OCI-LY3 (cell line): ENCODE results near the gene USP10.

ENCODE experiments used
- H2AFZ ChIP-seq: fragments of 200-600, 300-600 bp; shearing (Covaris generic); 2 replicates; pipeline ENCODE4 v1.6.0; 2014; ENCODE audit warnings: antibody characterized with exemption, low read depth, low read length
- H3K27ac ChIP-seq: fragments of 200-600, 300-600 bp; sonication (generic); 2 replicates; pipeline ENCODE4 v1.5.1; 2014; ENCODE audit warnings: mild to moderate bottlenecking, low read length, moderate library complexity, mixed read lengths
- H3K27me3 ChIP-seq: fragments of 200-600, 300-600 bp; sonication (generic); 2 replicates; pipeline ENCODE4 v1.6.1; 2014; ENCODE audit warnings: low read depth, low read length, mixed read lengths
- H3K36me3 ChIP-seq: fragments of 200-600, 300-600 bp; sonication (generic); replicated peaks from 2 replicates; pipeline ENCODE3; 2014; ENCODE audit warnings: low read depth, low read length, mixed read lengths
- H3K4me1 ChIP-seq: fragments of 300-600, 200-600 bp; sonication (generic); 2 replicates; pipeline ENCODE4 v1.6.1; 2014; ENCODE audit warnings: low read length, mixed read lengths
- H3K4me2 ChIP-seq: fragments of 200-600, 300-600 bp; sonication (generic); 2 replicates; pipeline ENCODE4 v1.6.1; 2014; ENCODE audit warnings: low read length, mixed read lengths
- H3K4me3 ChIP-seq: fragments of 300-600, 200-600 bp; sonication (generic); 2 replicates; pipeline ENCODE4 v1.5.1; 2014; ENCODE audit warnings: antibody characterized with exemption, mild to moderate bottlenecking, low read length, moderate library complexity
- H3K79me2 ChIP-seq: fragments of 300-600, 200-600 bp; shearing (Covaris generic); 2 replicates; pipeline ENCODE4 v1.6.1; 2014; ENCODE audit warnings: mild to moderate bottlenecking, low read length, mixed read lengths
- H3K9ac ChIP-seq: fragments of 300-600, 200-600 bp; shearing (Covaris generic); 2 replicates; pipeline ENCODE4 v1.6.0; 2014; ENCODE audit warnings: mild to moderate bottlenecking, low read length, moderate library complexity
- H3K9me3 ChIP-seq: fragments of 200-600, 300-600 bp; shearing (Covaris generic); 2 replicates; pipeline ENCODE4 v1.6.1; 2014; ENCODE audit warnings: low read length, mixed read lengths; ENCODE audit not compliant: insufficient read depth
- H4K20me1 ChIP-seq: fragments of 200-600, 300-600 bp; sonication (generic); 2 replicates; pipeline ENCODE4 v1.6.1; 2016; ENCODE audit warnings: low read length, mixed read lengths; ENCODE audit not compliant: insufficient read depth
- CTCF ChIP-seq: fragments of 200-600, 300-600 bp; sonication (generic); IDR thresholded peaks from 2 replicates; pipeline ENCODE4 v1.5.1; 2014; ENCODE audit warnings: antibody characterized with exemption, low read length, low read depth
- EZH2phosphoT487 ChIP-seq: fragments of 200-600 bp; shearing (Covaris generic); IDR thresholded peaks from 2 replicates; pipeline ENCODE4 v1.6.1; 2018; ENCODE audit warnings: antibody characterized with exemption, mixed run types, low read depth

Gene USP10

GRCh38 chr16:84821728-84822689 lies 122.2 kb downstream of the USP10 start:
- H3K9me3 ChIP-seq, result no peaks in the 10 kb centered on the region
- 0 out of 2 replicates have a peak, but pooled peaks cover 7% of the 10 kb centered on the region for H3K27me3 ChIP-seq
- no peak overlapping the region for H3K4me2 ChIP-seq
- H3K27ac ChIP-seq, result no peak overlapping the region
- H3K79me2 ChIP-seq, result no peaks in the 10 kb centered on the region
- TF ChIP-seq EZH2phosphoT487 (no peak), CTCF (no peak)
- H3K36me3 ChIP-seq, result no peaks in the 10 kb centered on the region
- H4K20me1 ChIP-seq, result no peaks in the 10 kb centered on the region
- H3K4me1 ChIP-seq, result no peaks in the 10 kb centered on the region
- no peak overlapping the region for H3K9ac ChIP-seq
- no peak overlapping the region for H3K4me3 ChIP-seq
- H2AFZ ChIP-seq, result no peak overlapping the region

- Histone ChIP-seq H3K4me2 (no peak overlapping the region), H3K4me3 (no peak overlapping the region), H3K9me3 (no peaks in the 10 kb centered on the region), H3K27ac (no peak overlapping the region), H4K20me1 (no peaks in the 10 kb centered on the region), H3K79me2 (no peaks in the 10 kb centered on the region), H3K4me1 (no peaks in the 10 kb centered on the region), H3K27me3 (0 out of 2 replicates have a peak, but pooled peaks cover 7% of the 10 kb centered on the region), H2AFZ (no peak overlapping the region), H3K9ac (no peak overlapping the region), H3K36me3 (no peaks in the 10 kb centered on the region)
- TF ChIP-seq CTCF, result no peak
- TF ChIP-seq EZH2phosphoT487, result no peak
These were observed 123.2 kb downstream of the USP10 start for GRCh38 chr16:84822990-84823389.

GRCh38 chr16:84823484-84823883 lies 123.7 kb downstream of the USP10 start:
- Histone ChIP-seq H3K9ac (no peak overlapping the region), H3K36me3 (no peaks in the 10 kb centered on the region), H3K4me1 (no peaks in the 10 kb centered on the region), H2AFZ (no peak overlapping the region), H3K27ac (no peak overlapping the region), H4K20me1 (no peaks in the 10 kb centered on the region), H3K4me3 (no peak overlapping the region), H3K79me2 (no peaks in the 10 kb centered on the region), H3K27me3 (0 out of 2 replicates have a peak, but pooled peaks cover 8% of the 10 kb centered on the region), H3K9me3 (no peaks in the 10 kb centered on the region), H3K4me2 (no peak overlapping the region)
- TF ChIP-seq CTCF (no peak), EZH2phosphoT487 (no peak)

- H3K27ac ChIP-seq, result no peak overlapping the region
- 0 out of 2 replicates have a peak, but pooled peaks cover 13% of the 10 kb centered on the region for H3K27me3 ChIP-seq
- H3K36me3 ChIP-seq, result no peaks in the 10 kb centered on the region
- H3K9me3 ChIP-seq, result no peaks in the 10 kb centered on the region
- no peaks in the 10 kb centered on the region for H3K4me1 ChIP-seq
- no peaks in the 10 kb centered on the region for H4K20me1 ChIP-seq
- no peak overlapping the region for H2AFZ ChIP-seq
- H3K9ac ChIP-seq, result no peak overlapping the region
- H3K4me3 ChIP-seq, result no peak overlapping the region
- no peak overlapping the region for H3K4me2 ChIP-seq
- TF ChIP-seq EZH2phosphoT487 (no peak), CTCF (no peak)
- no peaks in the 10 kb centered on the region for H3K79me2 ChIP-seq
These were observed 124.1 kb downstream of the USP10 start for GRCh38 chr16:84823926-84824325.
